HG03378 (cell line): ENCODE measurements around the gene EPHB4.
"Not testable (repeated sequence)": the region's sequence is repeated elsewhere in the genome, so short reads cannot be mapped to it uniquely, and the experiment has no call there.

Experiments used
- ATAC-seq: cut with Tn5 transposase; IDR thresholded peaks from one replicate; pipeline ENCODE4 v1.9.1; 2021; ENCODE audit warnings: mild to moderate bottlenecking, moderate library complexity; ENCODE audit not compliant: unreplicated experiment

The EPHB4 gene

DNA sequence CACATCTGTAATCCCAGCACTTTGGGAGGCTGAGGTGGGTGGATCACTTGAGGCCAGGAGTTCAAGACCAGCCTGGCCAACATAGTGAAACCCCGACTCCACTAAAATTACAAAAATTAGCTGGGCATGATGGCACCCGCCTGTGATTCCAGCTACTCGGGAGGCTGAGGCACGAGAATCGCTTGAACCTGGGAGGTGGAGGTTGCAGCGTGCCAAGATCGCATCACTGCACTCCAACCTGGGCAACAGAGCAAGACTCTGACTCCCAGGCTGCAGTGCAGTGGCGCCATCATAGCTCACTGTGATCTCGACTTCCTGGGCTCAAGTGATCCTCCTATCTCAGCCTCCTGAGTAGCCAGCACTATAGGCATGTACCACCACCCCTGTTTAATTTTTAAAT lies 27.6 kb upstream of the EPHB4 start:
- not testable (repeated sequence) for ATAC-seq

DNA sequence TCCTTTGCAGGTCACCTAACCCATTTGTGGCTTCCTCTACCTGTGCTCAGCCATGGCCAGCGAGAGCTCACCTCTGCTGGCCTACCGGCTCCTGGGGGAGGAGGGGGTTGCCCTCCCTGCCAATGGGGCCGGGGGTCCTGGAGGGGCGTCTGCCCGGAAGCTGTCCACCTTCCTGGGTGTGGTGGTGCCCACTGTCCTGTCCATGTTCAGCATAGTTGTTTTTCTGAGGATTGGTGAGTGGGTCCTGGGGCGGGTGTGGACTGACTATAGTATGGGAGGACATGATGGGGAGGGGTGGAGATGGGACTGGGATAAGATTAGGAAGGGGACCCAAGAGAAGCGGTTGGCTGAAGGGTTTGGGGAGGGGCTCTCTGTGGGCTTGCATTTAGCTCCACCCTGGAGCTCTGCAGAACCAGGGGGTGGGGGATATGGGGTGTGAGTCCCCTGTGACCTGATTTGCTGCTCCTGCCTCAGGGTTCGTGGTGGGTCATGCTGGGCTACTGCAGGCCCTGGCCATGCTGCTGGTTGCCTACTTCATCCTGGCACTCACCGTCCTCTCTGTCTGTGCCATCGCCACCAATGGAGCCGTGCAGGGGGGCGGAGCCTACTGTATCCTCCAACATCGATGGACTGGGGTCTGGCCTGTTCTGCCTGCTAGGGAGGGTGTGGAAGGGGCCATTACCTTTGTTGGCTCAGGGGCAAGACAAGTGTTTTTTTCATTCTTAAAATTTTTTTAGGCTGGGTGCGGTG lies 27.0 kb upstream of the EPHB4 start:
- ATAC-seq: no peak

DNA sequence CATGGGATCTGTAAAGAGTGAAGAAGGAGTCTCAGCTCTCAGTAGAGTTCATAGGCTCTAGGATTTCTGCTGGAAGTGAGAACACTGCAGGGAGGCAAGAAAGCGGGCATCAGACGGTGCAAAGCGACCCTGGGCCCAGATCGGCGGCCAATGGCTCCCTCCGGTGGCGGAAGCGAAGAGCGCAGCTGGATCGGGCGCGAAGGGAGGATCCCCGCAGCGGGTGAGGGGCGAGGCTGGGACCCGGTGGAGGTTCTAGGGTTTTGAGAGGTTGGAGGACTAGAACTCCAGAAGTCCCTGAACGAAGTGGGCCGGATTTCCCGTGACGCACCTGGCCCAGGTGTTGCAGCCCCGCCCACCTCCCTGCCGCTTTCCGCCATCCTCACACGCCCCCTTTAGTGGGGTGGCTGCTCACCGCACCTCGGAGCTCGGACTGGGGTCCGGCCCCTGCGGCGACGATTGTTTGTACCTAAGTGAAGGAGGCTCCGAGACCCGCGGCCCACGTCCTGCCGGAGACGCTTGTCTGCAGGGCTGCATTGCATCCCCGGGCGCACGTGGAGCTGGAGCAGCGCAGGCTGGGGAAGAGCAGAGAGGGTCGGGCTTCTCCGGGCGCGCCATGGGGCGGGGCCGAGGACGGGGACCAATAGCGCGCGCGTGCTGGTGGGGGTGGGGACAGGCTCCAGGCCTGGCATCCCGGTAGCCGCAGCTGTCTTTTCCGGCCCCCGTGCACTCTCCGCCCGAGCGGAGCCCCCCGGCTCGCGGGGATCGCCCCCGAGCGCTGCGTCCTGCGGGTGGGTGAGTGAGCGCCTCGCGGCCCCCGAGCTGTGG lies 24.9 kb upstream of the EPHB4 start, which contains the start of gene SLC12A9:
SLC12A9 (plus strand) TSS at position 666 of the 825 bp plus-strand sequence. CDS start 1,485 bp downstream, outside the sequence.
- peak; percentile 63 for ATAC-seq

DNA sequence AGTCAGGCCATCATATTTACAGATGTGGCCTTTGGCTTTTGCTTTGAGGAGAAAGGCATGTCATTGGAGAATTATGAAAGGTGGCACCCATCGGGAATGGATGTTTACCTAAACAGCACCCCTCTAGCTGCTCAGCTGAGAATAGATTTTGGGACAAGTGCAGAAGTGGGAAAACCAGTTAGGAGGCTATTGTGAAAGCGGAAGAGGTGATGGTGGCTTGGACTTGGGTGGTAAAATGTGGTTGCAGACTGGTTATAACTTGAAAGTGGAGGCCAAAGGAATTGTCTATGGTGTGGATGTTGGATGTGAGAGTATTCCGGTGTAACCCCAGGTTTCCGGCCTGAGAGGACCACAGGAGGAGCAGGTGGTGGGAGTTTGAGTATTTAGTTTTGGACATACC lies 20.0 kb upstream of the EPHB4 start:
- ATAC-seq: no peak

DNA sequence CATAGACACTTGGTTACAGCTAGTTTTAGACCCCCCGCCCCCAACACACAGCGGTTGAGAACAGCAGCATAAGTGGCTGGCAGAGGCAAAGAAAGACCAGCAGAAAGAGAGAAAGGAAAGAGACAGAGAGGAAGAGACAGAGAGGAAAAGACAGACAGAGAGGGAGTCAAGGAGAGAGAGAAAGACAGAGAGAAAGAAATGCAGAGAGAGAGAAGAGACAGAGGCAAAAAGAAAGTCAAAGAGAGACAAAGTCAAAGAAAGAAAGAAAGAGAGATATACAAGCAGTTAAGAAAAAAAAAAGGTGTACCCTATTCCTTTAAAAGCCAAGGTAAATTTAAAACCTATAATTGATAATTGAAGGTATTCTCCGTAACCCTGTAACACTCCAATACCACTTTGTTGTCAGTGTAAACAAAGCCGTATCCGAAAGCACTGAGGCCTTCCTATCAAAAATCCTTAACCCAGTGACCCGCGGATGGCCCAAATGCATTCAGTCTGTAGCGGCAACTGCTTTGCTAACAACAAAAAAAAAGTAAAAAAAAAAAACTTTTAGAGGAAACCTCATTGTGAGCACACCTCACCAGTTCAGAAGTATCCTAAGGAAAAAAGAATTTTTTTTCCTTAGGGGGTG lies 13.3 kb upstream of the EPHB4 start:
- no peak for ATAC-seq

DNA sequence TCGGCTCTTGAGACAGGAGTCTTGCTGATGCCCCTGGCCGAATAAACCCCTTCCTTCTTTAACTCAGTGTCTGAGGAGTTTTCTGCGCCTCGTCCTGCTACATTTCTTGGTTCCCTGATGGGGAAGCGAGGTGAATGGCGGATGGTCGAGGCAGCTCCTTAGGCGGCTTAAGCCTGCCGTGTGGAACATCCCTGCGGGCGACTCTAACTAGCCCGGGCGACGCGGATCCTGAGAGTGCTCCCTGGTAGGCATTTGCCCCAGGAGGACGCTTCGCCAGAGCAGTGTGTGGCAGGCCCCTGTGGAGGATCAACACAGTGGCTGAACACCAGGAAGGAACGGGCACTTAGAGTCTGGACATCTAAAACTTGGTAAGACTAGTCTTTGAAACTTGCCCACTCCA lies 12.0 kb upstream of the EPHB4 start:
- no peak for ATAC-seq

DNA sequence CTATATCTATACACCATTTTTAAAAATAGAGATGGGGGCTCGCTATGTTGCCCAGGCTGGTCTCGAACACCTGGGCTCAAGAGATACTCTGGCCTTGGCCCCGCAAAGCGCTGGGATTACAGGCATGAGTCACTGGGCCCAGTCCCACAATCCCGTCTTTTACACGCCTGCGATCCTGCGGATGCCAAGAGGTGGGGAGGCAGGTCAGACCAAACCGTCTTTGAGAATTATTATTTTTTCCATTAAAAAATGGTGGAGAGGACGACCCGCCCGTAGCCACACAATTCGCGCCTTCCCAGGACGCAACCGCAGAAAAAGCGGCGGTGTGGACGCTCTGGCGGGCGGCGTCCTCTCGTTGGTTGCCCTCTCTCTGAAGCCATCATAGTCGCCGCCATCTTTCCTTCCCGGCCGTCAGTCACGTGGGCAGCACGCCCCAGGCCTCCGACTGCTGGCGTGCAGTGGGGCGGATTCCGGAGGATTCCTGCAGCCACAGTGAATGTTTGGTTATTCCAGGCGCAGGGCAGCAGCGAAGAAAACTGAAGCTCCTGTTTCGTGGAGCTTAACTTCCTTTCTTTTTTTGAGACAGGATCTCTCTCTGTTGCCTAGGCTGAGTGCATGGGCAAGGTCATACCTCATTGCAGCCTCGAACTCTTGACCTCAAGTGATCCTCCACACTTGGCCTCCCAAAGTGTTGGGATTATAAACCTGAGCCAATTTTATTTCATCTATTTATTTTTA lies 9.9 kb upstream of the EPHB4 start:
- peak; percentile 55 for ATAC-seq

DNA sequence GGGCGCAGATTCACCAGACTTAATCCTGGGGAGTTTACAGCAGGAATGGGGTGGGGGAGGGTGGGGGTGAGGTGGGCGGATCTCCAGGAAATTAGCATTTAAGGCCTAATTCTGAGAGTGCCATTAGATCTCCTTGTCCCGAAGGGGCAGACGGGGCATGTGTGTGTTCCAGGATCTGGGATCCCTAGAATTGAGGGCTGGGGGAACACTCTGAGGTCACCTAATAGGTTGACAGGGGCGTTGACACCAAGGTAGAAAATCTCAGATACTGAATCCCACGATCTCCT lies 9.4 kb upstream of the EPHB4 start:
- no peak for ATAC-seq

DNA sequence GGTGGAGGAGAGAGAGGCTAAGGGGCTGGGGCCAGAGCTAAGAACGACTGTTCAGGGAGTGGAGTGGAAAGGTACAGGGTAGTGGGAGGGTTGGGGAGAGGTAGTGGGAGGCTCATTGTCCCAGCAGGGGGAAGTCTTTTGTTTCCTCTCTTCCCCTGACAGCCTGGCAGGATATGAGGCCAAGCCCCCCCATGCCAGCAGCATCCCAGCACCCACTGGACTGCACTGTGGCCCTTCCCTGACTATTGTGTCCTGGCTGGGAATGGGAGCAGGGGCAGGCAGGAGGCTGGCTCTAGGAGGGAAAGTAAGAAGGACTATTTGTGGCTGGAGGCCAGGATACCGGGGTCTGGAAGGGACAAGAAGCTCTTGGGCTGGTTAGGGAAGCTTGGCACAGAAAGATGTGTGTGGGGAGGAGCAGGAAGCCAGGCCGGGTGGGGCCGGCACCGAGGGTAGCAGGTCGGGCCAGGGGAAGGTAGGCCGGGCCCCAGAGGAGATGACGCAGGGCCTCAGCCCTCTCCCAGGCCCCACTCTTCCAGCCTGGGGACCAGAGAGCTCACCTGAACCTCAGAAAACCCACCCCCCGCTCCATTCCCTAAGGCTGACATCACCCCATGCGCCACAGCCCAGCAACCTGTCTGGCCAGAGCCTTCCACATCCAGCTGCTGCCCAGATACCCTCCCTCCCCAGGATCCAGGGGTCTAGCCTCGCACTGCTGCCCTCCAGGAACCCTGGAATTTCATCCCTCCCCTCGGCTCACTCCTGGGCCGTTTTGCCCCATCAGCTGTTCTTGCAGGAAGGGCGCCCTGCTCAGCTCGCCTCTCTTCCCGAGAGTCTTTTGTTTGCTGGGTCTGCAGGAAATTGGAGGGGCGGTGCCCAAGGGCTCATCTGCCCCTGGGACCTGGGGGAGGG lies 8.8 kb upstream of the EPHB4 start:
- no peak for ATAC-seq

DNA sequence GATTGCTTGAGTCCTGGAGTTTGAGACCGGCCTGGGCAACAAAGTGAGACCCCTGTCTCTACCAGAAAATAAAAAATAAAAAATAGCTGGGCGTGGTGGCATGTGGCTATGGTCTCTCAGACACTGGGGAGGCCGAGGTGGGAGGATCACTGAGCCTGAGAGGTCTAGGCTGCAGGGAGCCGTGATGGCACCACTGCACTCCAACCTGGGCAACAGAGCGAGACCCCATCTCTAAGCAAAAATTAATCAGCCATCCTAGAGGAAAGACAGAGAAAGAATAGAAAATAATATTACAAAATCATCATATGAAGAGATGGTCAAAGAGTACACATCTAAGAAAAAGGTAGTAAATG lies 4.9 kb upstream of the EPHB4 start:
- no peak for ATAC-seq

DNA sequence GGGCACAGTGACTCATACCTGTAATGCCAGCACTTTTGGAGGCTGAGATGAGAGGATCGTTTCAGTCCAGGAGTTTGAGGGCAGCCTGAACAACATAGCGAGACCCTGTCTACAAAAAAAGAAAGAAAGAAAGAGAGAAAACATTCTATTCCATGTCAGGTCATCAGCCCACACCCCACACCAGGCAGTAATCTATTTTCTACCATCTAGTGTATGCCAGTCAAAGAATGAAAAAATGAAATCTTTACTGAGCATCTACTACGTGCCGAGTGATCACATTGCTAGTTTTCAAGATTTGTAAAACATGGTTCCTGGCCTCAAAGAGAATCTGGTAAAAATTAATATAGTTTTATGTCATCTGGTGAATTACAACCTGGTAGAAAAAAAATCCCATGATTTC lies 3.1 kb upstream of the EPHB4 start:
- no peak for ATAC-seq

DNA sequence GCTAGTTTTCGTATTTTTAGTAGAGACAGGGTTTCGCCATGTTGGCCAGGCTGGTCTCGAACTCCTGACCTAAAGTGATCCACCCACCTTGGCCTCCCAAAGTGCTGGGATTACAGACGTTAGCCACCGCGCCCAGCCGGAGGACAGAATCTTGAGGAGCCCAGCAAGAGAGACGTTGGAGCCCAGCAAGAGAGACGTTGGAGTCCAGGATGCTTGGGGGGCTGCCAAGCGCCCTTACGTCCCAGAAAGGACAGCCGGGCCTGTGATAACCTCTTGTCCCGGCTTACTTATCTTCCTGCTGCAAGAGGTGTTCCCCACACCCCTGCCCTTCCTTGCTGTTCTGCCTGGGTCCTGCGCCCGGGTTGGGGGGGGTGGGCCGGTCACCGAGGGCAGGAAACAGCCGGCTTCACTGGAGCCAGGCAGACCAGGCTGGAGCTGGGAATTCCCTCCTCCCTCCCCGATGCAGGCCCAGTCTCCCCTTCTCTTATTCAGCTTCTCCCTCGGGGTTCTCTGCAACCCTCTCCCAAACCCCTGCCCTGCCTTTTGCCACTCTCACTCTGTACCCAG lies 1.9 kb upstream of the EPHB4 start:
- no peak for ATAC-seq

DNA sequence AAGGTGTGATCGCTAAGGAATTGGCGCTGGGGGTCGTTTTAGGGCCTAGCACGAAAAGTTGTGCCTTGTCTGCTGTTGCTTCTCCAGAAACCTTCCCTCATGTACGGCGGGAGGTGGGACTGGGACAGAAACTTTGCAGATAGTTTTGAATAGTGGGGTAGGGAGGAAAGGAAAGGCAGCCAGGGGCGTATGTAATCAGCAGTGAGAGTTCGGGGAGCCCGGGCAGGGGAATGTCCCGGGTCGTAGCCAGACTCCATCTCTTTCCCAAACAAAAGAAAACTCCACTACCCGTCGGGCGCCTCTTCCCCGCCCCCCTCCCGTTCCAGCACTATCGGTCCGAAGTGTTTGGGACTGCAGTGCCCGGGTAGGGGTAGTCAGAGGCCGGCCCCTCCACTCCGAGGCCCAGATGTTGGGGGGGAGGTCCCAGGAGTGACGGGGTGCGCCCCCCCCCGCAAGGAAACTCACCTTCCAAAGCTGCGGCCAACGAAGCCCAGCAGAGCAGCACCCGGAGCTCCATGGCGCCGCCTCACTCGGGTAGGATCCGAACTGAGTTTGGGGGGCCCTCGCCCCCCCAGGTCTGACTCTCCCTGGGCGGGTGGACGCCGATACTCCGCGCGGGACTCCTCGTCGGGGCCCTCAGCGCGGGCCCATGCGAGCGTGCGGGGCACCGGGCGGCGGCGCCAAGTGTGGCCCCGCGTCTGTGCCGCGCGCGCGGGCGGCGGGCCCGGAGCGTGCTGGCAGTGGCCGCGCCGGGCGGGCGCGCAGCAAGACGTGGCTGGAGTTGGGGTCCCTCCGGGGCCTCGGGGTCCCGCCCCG lies 601 bp downstream of the EPHB4 start:
- ATAC-seq: no peak

DNA sequence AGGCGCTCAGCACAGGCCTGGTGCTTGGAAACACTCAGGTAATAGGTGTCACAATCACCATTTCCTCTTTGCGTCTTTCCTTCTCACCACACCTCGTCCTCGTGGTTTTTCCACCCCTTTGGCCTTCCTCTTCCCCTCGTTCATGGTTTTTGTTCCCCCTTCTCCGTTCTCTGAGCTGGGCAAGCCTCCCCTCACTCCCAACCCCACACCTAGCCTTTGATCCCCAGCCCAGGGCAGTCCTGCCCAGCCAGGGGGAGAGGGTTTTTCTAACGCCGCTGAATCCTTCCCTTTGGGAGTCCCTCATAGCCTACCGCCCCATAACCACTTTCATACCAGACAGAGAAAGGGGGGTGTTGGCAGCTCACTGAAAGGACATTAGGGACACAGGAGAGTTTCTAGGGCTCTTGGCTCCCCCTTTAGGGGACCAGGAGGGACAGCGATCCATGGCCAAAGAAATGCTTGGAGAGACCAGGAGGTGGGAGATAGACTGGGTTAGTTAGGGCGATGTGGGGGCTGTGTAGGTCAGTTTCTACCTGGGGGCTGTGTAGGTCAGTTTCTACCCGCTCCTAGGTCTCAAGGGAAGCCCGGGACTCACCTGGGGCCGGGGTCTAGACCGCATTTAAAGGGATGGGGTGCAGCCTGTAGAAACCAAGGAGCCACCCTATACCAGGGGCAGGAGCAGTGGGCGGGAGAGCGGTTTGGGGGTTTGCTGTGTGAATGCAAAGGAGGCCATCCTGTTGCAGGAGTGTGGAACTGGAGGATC lies 1.4 kb downstream of the EPHB4 start:
- ATAC-seq: no peak

DNA sequence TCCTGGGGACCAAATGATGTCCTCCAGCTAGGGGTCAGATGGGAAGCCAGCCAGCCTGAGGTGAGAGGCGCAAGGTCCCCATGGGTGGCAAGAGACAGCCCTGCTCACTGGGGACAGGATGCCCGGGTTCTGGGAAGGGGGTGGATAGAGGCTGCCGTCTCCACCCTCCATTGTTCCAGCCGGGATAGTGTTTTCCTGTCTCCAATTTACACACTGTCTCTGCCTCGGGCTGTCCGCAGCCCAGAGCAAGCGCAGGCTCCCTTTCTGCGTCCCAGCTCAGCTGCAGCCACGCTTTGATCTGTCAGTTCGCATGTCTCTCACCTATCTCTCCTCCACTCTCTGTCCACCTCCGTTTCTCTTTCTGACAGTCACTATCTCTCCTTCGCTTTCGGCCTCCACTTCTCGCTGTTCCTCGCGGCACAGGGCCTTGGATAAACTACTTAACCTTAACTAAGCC lies 2.1 kb downstream of the EPHB4 start:
- ATAC-seq: no peak

DNA sequence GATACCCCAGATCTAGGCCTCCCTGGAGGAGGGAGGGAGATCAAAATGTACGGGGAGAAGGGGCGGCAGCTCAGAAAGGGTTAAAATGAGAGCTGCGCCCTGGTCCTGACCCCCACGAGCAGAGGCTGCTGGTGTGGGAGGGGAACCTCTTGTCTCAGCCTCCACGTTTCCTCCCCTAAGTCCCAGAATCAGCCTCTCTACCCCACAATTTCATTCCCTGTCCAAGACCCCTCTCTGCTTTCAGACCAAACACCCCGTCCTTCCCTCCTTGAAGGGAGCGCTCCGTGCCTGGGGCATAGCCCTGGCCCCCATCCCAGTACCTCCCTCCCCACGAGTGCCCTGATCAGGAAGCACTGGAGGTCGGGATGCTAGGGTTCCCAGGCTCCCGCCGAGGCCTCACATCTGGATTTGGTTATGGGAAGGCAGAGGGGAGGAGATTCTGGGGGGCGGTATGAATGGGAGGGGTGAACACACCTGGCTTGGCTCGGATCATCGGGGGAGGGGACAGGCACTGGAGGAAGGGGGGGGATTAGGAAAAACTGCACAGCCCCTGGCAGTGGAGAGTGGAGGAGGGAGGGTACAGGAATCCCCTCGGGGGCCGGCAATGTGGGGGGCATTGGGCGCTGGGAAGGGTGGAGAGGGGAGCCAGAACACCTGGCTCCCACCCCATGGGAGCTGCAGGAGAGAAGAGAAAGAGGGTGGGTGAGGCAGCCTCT lies 2.7 kb downstream of the EPHB4 start:
- ATAC-seq: no peak

DNA sequence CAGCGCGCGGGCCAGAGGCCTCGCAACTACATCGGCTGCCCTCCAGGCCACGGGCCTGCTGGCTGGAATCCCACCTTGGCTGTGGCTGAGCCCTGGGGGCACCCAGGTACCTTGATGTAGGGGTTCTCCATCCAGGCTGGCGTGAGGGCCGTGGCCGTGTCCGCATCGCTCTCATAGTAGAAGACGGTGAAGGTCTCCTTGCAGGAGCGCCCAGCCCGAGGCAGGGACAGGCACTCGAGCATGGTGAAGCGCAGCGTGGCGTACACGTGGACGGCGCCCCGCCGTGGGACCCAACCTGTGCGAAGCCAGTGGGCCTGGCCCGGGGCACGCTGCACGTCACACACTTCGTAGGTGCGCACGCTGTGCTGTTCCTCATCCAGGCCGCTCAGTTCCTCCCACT lies 3.8 kb downstream of the EPHB4 start:
- no peak for ATAC-seq

DNA sequence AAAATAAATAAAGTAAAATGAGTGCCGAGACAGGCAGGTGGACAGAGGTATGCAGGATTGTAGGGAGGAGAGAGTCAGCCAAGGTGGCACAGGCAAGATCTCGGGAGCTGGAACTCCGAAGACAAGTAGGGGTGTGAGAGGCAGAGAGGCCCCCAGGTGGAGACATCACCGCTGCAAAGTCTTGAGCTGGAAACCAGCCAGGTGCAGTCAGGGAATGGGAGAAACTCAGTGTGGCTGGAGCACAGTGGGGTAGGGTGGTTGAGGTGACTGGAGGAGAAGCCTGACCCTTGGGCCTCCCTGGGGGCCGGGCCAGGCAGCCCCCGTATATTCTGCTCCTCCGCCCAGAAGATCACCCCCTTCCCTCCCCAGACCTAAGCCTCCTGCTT lies 4.2 kb downstream of the EPHB4 start:
- no peak for ATAC-seq
